Measurements from ENCODE around the gene UBE2N.

GRCh38 chr12:93438266-93439050, 3.3 kb downstream of the UBE2N start:
- TF ChIP-seq CTCF (IDR thresholded peaks at IDR 0.05) (no peak), EZH2 (IDR thresholded peaks at IDR 0.05) (no peak)
